B cell (primary cell): ENCODE measurements around the gene PIK3CA. TPM values are rescaled to one million over a fixed set of nuclear protein-coding genes. Genes with fewer than 3 reads are reported as not detected.

ENCODE experiments used
- ATAC-seq: fragments of 200-7000 bp; cut with Tn5 transposase; one replicate; pipeline ENCODE4 v1.10.0; 2021; ENCODE audit warnings: low read depth, mild to moderate bottlenecking, moderate number of reproducible peaks, moderate library complexity
- CTCF ChIA-PET: fragments of 350-600 bp; sonication (Branson Sonifier 250); formaldehyde crosslinking; loops from one replicate; lab custom pipeline; 2021; ENCODE audit warnings: antibody characterized with exemption, inconsistent platforms; lab: Charles Lee
- POLR2A ChIA-PET: fragments of 350-600 bp; sonication (Branson Sonifier 250); formaldehyde crosslinking; loops from one replicate; lab custom pipeline; 2021; ENCODE audit warnings: antibody characterized with exemption; lab: Charles Lee
- DNase-seq: peaks from one replicate; pipeline ENCODE4 v3.0.0; 2013
- H2AFZ ChIP-seq: 2 replicates; pipeline ENCODE4 v1.6.1; 2012; ENCODE audit warnings: mild to moderate bottlenecking, low read depth, low read length; ENCODE audit not compliant: insufficient read depth, poor library complexity, severe bottlenecking
- H3K27ac ChIP-seq, 2 donors: 1 replicate in 1 of 2; 2 replicates in 1 of 2; pipeline ENCODE4 v1.5.1; 2012 to 2013; ENCODE audit warnings: low read length in 2 of 2, mild to moderate bottlenecking in 2 of 2, moderate library complexity in 1 of 2
- H3K27me3 ChIP-seq, 4 experiments: fragments of 200-600 bp in 1 of 4; sonication (generic) in 1 of 4; replicated peaks in 1 of 4; 1 replicate in 2 of 4; 2 replicates in 2 of 4; pipeline versions ENCODE4 v1.6.1 to v1.7.0; 2013 to 2016; ENCODE audit warnings: low read length in 3 of 4, mild to moderate bottlenecking in 2 of 4, mixed read lengths in 1 of 4, moderate library complexity in 1 of 4; ENCODE audit not compliant: insufficient read depth in 4 of 4, control insufficient read depth in 3 of 4; ENCODE audit errors: control extremely low read depth in 1 of 4
- H3K36me3 ChIP-seq, 2 experiments: replicated peaks in 1 of 2; 1 replicate in 1 of 2; 2 replicates in 1 of 2; pipeline versions ENCODE4 v1.6.1 to v1.7.1; 2013; ENCODE audit warnings: low read length in 1 of 2; ENCODE audit not compliant: insufficient read depth in 2 of 2, control insufficient read depth in 1 of 2; ENCODE audit errors: control extremely low read depth in 1 of 2, extremely low read depth in 1 of 2
- H3K4me1 ChIP-seq, 2 donors: fragments of 200-600 bp in 1 of 2; sonication (generic) in 1 of 2; 1 replicate in 1 of 2; 2 replicates in 1 of 2; pipeline versions ENCODE4 v1.5.1 to v1.6.1; 2013 to 2017; ENCODE audit warnings: low read length in 2 of 2; ENCODE audit not compliant: control insufficient read depth in 2 of 2, insufficient read depth in 2 of 2
- H3K4me2 ChIP-seq: replicated peaks from 2 replicates; pipeline ENCODE3; 2012; ENCODE audit warnings: mild to moderate bottlenecking, low read depth, low read length; ENCODE audit not compliant: poor library complexity, severe bottlenecking
- H3K4me3 ChIP-seq, 5 experiments: fragments of 200-600 bp in 1 of 5; sonication (generic) in 1 of 5; 1 replicate in 3 of 5; 2 replicates in 2 of 5; pipeline versions ENCODE4 v1.5.1 to v1.7.0; 2011 to 2016; ENCODE audit warnings: low read length in 4 of 5, mild to moderate bottlenecking in 4 of 5, low read depth in 2 of 5, control low read depth in 1 of 5, moderate library complexity in 1 of 5; ENCODE audit not compliant: insufficient read depth in 1 of 5; ENCODE audit errors: control extremely low read depth in 1 of 5, extremely low read depth in 1 of 5
- H3K79me2 ChIP-seq: fragments of 200-600 bp; sonication (generic); one replicate; pipeline ENCODE4 v1.6.0; 2016; ENCODE audit warnings: low read length; ENCODE audit not compliant: control insufficient read depth, insufficient read depth
- H3K9ac ChIP-seq: fragments of 200-600 bp; sonication (generic); 2 replicates; pipeline ENCODE4 v1.6.1; 2017; ENCODE audit warnings: mild to moderate bottlenecking, low read length, moderate library complexity
- H3K9me3 ChIP-seq, 3 donors: one replicate each; pipeline versions ENCODE4 v1.6.1 to v1.7.1; 2013; ENCODE audit warnings: low read length in 2 of 3; ENCODE audit not compliant: control insufficient read depth in 2 of 3, insufficient read depth in 1 of 3; ENCODE audit errors: control extremely low read depth in 1 of 3
- H4K20me1 ChIP-seq: 2 replicates; pipeline ENCODE4 v1.6.0; 2012; ENCODE audit warnings: mild to moderate bottlenecking, low read length; ENCODE audit not compliant: insufficient read depth, control insufficient read depth, poor library complexity, severe bottlenecking
- H3K27ac Mint-ChIP-seq: one replicate; pipeline ENCODE4 v1.8.0; 2021; ENCODE audit warnings: mixed read lengths
- H3K27me3 Mint-ChIP-seq: one replicate; pipeline ENCODE4 v1.8.0; 2021; ENCODE audit warnings: mixed read lengths
- H3K4me1 Mint-ChIP-seq: one replicate; pipeline ENCODE4 v1.8.0; 2021; ENCODE audit warnings: mixed read lengths
- H3K4me3 Mint-ChIP-seq: one replicate; pipeline ENCODE4 v1.8.0; 2021; ENCODE audit warnings: mixed read lengths
- H3K9me3 Mint-ChIP-seq: one replicate; pipeline ENCODE4 v1.8.0; 2022; ENCODE audit warnings: mixed read lengths; ENCODE audit not compliant: insufficient read depth
- EZH2 ChIP-seq: IDR thresholded peaks from 2 replicates; pipeline ENCODE4 v1.6.1; 2012; ENCODE audit warnings: borderline replicate concordance, low read depth, mild to moderate bottlenecking, moderate library complexity, low read length; ENCODE audit not compliant: insufficient read depth, poor library complexity, severe bottlenecking
- WGBS: methylation state at CpG from one replicate; pipeline ENCODE4 v1.1.5; 2013; ENCODE audit warnings: missing lambda C conversion rate; ENCODE audit not compliant: insufficient coverage; 5-methylcytosine and 5-hydroxymethylcytosine counted together
- intact Hi-C: fragments of 100-400 bp; cut with micrococcal nuclease; formaldehyde crosslinking; loops from one replicate; pipeline ENCODE4 v1.10.0; 2022
- polyA plus RNA-seq: library from polyadenylated mRNA; depleted of rRNA; stranded (reverse); fragments of >200 nt; gene quantifications from 2 replicates; pipeline ENCODE4 v1.2.3, GENCODE V29; 2012
- total RNA-seq, 2 donors: library from RNA; stranded (reverse); fragments of 120-200 nt in 1 of 2; gene quantifications; 1 replicate in 1 of 2; 2 replicates in 1 of 2; pipeline versions ENCODE4 v1.2.3 to v1.2.4, GENCODE V29; 2013 to 2022
- TF ChIP-seq, protein P1 (sequence below): fragments of 200-600 bp; IDR thresholded peaks from one replicate; pipeline ENCODE4 v1.8.0; 2022; ENCODE audit warnings: antibody characterized with exemption, mild to moderate bottlenecking

Gene PIK3CA
- total and polyA plus RNA-seq, 2 donors (not counting 1 experiment from before 2014, with no cell fraction given): 6.4 to 61.8 TPM

DNA sequence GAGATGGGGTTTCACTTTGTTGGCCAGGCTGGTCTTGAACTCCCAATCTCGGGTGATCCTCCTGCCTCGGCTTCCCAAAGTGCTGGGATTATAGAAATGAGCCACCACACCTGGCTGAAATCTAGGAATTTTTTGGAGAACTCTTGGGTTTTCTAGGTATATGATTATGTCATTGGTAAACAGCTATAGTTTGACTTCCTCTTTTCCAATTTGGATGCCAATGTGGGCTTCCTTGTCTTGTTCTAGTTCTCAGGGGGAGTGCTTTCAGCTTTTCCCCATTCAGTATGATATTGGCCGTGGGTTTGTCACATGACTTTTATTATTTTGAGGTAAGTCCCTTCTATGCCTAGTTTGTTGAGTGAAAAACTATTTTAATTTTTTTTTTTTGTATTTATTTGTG, 84.9 kb downstream of the PIK3CA start:
- CTCF ChIA-PET: interaction anchor here (1.1 kb wide), 1 partner anchor 128 kb away, joined by 3 read pairs; no protein-coding TSS in a partner anchor
- Histone ChIP-seq H3K4me2 (no peak overlapping the region), H2AFZ (no peak overlapping the region), H3K4me3 (no peak overlapping the region), H3K79me2 (no peaks in the 10 kb centered on the region), H3K9ac (no peak overlapping the region), H3K4me1 (no peaks in the 10 kb centered on the region), H3K36me3 (peaks cover 6 to 28% of the 10 kb centered on the region in 2 experiments), H4K20me1 (no peaks in the 10 kb centered on the region), H3K9me3 (no peaks in the 10 kb centered on the region), H3K27ac (no peak overlapping the region), H3K27me3 (no peaks in the 10 kb centered on the region)
- ATAC-seq: no peak
- TF ChIP-seq, protein P1, sequence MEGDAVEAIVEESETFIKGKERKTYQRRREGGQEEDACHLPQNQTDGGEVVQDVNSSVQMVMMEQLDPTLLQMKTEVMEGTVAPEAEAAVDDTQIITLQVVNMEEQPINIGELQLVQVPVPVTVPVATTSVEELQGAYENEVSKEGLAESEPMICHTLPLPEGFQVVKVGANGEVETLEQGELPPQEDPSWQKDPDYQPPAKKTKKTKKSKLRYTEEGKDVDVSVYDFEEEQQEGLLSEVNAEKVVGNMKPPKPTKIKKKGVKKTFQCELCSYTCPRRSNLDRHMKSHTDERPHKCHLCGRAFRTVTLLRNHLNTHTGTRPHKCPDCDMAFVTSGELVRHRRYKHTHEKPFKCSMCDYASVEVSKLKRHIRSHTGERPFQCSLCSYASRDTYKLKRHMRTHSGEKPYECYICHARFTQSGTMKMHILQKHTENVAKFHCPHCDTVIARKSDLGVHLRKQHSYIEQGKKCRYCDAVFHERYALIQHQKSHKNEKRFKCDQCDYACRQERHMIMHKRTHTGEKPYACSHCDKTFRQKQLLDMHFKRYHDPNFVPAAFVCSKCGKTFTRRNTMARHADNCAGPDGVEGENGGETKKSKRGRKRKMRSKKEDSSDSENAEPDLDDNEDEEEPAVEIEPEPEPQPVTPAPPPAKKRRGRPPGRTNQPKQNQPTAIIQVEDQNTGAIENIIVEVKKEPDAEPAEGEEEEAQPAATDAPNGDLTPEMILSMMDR: no peak
- TF ChIP-seq EZH2: no peak
- intact Hi-C loops: loop anchor here (10.0 kb wide), 1 partner anchor 82 kb away; no protein-coding TSS in a partner anchor
- no peak for DNase-seq
- Mint-ChIP-seq H3K27ac (no peak overlapping the region), H3K27me3 (no peaks in the 10 kb centered on the region), H3K4me3 (no peak overlapping the region), H3K9me3 (no peaks in the 10 kb centered on the region), H3K4me1 (peaks cover 9% of the 10 kb centered on the region)
- 100% methylated on average over 3 of the region's 3 CpGs for WGBS
- POLR2A ChIA-PET: interaction anchor here (1.5 kb wide), 1 partner anchor 85 kb away, joined by 4 read pairs; the partner anchor contains the start of gene PIK3CA

DNA sequence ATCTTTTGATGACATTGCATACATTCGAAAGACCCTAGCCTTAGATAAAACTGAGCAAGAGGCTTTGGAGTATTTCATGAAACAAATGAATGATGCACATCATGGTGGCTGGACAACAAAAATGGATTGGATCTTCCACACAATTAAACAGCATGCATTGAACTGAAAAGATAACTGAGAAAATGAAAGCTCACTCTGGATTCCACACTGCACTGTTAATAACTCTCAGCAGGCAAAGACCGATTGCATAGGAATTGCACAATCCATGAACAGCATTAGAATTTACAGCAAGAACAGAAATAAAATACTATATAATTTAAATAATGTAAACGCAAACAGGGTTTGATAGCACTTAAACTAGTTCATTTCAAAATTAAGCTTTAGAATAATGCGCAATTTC, 86.0 kb downstream of the PIK3CA start:
- peaks cover 9% of the 10 kb centered on the region for H3K4me1 Mint-ChIP-seq
- no CpG with 5 or more reads among the region's 4 CpGs for WGBS
- H3K9me3 ChIP-seq: no peaks in the 10 kb centered on the region
- no peaks in the 10 kb centered on the region for H4K20me1 ChIP-seq
- no peak overlapping the region for H3K4me3 ChIP-seq
- TF ChIP-seq, protein P1: no peak
- TF ChIP-seq EZH2: no peak
- no peaks in the 10 kb centered on the region for H3K27me3 Mint-ChIP-seq
- no peak overlapping the region for H3K27ac Mint-ChIP-seq
- H3K9me3 Mint-ChIP-seq: no peaks in the 10 kb centered on the region
- H3K4me2 ChIP-seq: no peak overlapping the region
- no peak overlapping the region for H2AFZ ChIP-seq
- ATAC-seq (no peak), DNase-seq (no peak)
- H3K4me3 Mint-ChIP-seq: no peak overlapping the region
- intact Hi-C loops: loop anchor here (10.0 kb wide), 1 partner anchor 81 kb away; no protein-coding TSS in a partner anchor
- H3K27ac ChIP-seq: no peak overlapping the region
- no peaks in the 10 kb centered on the region for H3K79me2 ChIP-seq
- H3K27me3 ChIP-seq: no peaks in the 10 kb centered on the region
- peaks cover 6 to 28% of the 10 kb centered on the region in 2 experiments for H3K36me3 ChIP-seq
- H3K9ac ChIP-seq: no peak overlapping the region
- CTCF ChIA-PET: interaction anchor here (1.0 kb wide), 1 partner anchor 111 kb away, joined by 3 read pairs; no protein-coding TSS in a partner anchor
- POLR2A ChIA-PET: interaction anchor here (0.5 to 1.5 kb wide), 3 partner anchors 82 to 388 kb away, joined by 3 to 4 read pairs (median 3); partner anchors contain the start of gene PIK3CA
- H3K4me1 ChIP-seq: no peaks in the 10 kb centered on the region
